ENCODE measurements around the gene PARK7. TPM values are rescaled to one million over a fixed set of nuclear protein-coding genes. Genes with fewer than 3 reads are reported as not detected.

The PARK7 gene
- total RNA-seq, 1 experiment from 2014 or later = 330 TPM

GRCh38 chr1:8010080-8010664 is 48.7 kb downstream of the PARK7 start:
- DNase-seq (ENCODE audit: low read depth) = no peak

DNA sequence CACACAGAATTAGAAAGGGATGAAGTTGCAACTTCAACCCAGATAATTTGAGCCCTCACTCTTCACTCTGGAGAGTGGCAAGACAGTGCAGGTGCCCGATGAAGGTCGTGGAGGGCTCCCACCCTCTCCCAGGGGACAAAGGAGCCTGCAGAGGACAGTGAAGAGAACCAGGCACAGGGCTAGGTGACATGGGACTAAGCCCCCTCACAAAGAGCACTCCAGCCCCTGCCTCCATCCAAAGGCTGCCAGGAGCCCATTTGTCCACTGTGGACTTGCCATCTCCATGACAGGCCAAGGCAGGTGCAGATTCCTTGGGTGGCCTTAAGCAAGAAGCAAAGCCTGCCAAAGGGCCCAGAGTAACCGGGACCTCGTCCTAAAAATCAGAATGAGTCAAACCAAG is 49.5 kb downstream of the PARK7 start:
- no peak for DNase-seq (ENCODE audit: low read depth)

GRCh38 chr1:8011923-8012858 is 50.7 kb downstream of the PARK7 start:
- no peak for DNase-seq (ENCODE audit: low read depth)

- DNase-seq (ENCODE audit: low read depth) = no peak
Observed at GRCh38 chr1:8012955-8013354, 51.4 kb downstream of the PARK7 start.

DNA sequence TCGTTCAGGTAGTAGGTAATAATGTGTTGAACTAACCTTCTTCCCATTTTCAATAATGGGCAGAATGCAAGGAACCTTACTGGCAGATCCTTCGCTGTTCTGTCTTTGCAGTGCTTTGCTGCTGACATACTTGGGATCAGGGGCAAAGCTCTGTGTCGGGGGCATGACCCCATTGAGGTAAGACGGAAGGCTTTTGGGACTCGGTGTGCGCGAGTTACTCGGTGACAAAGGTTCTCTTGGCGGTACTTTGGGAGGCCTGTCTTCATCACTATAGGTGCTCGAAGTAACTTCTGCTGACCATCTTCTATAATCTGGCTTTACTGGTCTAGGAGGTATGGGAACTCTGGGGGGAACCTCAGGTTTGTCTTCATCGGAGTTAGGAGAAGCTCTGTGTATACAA is 51.9 kb downstream of the PARK7 start:
- no peak for DNase-seq (ENCODE audit: low read depth)

- DNase-seq (ENCODE audit: low read depth) = no peak
Observed at GRCh38 chr1:8013800-8014199, 52.3 kb downstream of the PARK7 start.

DNA sequence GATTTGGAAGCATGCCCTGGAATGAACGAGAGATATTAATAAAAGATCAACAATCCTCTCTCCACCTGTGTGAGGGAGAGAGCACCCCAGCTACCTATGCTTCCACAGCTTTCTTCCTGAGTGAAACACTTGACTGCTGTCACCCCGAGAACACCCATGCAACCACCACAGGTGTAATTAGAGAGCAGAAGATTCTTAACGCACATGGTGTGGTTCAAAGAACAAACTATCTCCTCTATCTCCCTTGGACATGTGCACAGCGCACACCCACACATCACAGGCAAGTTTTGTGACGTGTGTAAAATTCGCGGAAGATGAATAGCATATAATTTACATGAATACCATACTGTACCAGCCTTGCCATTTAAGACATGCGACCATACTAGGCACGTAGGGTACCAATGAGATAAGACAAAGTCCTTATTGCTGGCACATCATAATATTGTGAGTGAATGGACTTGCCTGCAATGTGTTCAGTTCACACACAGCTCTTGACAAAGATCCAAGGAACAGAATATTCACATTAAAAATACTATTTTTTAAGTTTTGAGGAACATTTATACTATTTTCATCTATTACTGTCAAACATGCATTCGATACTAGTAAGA is 53.0 kb downstream of the PARK7 start:
- no peak for DNase-seq (ENCODE audit: low read depth)

- peak; percentile 78 for DNase-seq (ENCODE audit: low read depth)
Observed at GRCh38 chr1:8015036-8015808, 53.7 kb downstream of the PARK7 start.

DNA sequence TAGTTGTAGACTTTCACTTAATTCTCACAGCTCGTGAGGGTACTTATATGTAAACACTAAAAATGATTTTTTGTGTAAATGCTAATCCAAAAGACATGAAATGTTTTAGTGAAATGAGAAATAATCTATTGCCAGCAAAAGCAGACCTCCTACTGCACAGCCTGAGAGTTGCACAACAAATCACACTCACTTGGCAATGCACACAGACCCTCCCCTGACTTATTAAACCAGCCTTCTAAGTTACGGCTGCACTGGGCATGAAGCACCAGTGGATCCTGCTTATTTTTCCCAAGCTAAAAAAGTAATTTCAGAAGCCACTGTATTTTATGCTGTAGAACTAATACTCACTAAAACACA is 54.3 kb downstream of the PARK7 start:
- no peak for DNase-seq (ENCODE audit: low read depth)

DNA sequence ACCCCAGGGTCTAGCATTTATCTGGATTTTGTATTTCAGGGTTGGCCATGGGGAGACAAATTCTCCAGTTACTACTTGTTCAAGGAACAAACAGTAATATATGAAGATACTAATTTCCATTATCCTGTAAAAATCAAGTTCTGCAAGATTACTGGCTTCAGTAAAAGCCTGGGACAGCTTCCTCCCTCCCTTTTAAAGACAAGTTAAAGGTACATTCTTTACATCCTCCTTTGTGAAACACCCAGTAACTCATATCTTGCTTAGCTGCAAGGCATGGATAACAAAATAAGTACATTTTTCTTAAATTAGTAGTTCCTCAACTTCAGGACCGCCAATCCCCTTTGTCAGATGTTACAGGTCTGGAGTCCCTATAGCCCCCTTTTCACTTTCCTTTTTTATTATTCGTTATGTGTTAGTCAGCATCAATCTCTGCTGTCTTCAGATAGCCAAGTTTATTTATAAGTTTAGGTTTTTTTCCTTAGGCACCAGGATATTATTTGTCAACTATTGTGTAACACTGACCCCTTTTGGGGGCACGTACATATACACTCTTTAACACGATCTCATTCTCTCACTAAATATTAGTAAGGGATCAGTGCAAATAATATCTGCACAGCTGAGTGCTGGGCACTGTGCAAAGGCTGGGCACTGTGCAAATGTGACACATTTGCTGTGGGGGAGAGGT is 54.8 kb downstream of the PARK7 start:
- no peak for DNase-seq (ENCODE audit: low read depth)

- no peak for DNase-seq (ENCODE audit: low read depth)
Observed at GRCh38 chr1:8016895-8017241, 55.4 kb downstream of the PARK7 start.

- DNase-seq (ENCODE audit: low read depth) = peak; percentile 59
Observed at GRCh38 chr1:8017495-8018197, 56.1 kb downstream of the PARK7 start.

GRCh38 chr1:8018492-8019228 is 57.1 kb downstream of the PARK7 start:
- peak; percentile 54 for DNase-seq (ENCODE audit: low read depth)

DNA sequence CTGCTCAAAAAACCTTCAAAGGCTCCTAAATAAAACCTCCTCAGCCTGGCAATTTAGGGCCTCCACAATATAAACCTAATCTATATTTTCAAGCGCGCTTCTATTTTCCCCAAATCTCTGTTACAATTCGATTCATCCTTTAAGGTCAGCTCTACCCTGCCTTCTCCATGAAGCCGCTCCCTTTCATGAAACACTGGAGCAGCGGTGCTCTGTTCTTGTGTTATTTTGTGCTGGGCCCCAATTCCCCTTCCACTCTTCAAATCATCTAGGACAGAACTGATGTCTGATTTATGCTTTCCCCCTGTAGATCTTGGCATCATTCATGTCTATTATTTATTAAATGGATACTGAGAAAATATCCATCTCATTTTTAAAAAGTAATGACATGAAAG is 57.7 kb downstream of the PARK7 start:
- no peak for DNase-seq (ENCODE audit: low read depth)

DNA sequence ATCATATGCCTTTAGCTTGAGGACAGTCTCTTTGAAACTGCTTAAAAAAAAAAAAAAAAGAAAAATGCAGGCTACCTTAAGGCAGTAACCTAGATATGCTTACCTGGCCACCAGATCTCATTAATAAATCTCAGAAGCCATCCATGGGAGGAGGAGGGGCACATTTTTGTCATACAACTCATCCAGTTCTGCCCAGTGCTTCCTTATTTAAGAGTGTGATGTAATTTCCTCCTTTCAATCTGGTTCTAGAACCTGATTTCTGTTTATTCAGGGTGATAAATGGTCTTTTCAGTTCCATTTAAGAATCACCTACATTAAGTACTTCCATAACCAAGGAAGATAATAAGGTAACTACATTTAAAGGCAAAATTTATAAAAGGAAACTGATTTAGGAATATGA is 58.5 kb downstream of the PARK7 start:
- DNase-seq (ENCODE audit: low read depth) = peak; percentile 70

GRCh38 chr1:8021676-8022266 is 60.3 kb downstream of the PARK7 start:
- DNase-seq (ENCODE audit: low read depth) = no peak

GRCh38 chr1:8022395-8023286 is 61.1 kb downstream of the PARK7 start:
- DNase-seq (ENCODE audit: low read depth) = no peak

- DNase-seq (ENCODE audit: low read depth) = no peak
Observed at GRCh38 chr1:8023287-8023994, 61.9 kb downstream of the PARK7 start.
